ENCODE measurements around the gene SKOR1. TPM values are rescaled to one million over a fixed set of nuclear protein-coding genes. Genes with fewer than 3 reads are reported as not detected.

Gene SKOR1
- total and polyA plus RNA-seq, 2 of the 8 experiments (the other 6 are each of a cell fraction or from before 2014, with no cell fraction given) = 0.03 to 0.11 TPM

GRCh38 chr15:67784090-67784781 lies 41.1 kb upstream of the SKOR1 start (continued):
- TF ChIP-seq JUN (IDR thresholded peaks at IDR 0.05; ENCODE audit: low read depth, low read length) = no peak
- TF ChIP-seq BCL11A (IDR thresholded peaks at IDR 0.05; ENCODE audit: low read depth in 2 of 2, low read length in 2 of 2) = no peak
- TF ChIP-seq TAF1 (IDR thresholded peaks at IDR 0.05; ENCODE audit: low read depth, low read length) = no peak
- no peak for TF ChIP-seq SIX5 (IDR thresholded peaks at IDR 0.05; ENCODE audit: low read depth, low read length)
- no peak for TF ChIP-seq HDAC6 (IDR thresholded peaks at IDR 0.05; ENCODE audit: low read depth, low read length)
